HG02763 (cell line): ENCODE data around the gene KRTAP3-2.

ENCODE experiments used
- ATAC-seq: cut with Tn5 transposase; IDR thresholded peaks from one replicate; pipeline ENCODE4 v1.9.1; 2021; ENCODE audit warnings: mild to moderate bottlenecking, moderate library complexity; ENCODE audit not compliant: unreplicated experiment

KRTAP3-2 gene

GRCh38 chr17:40974366-40974765 lies 25.3 kb downstream of the KRTAP3-2 start:
- no peak for ATAC-seq

GRCh38 chr17:40967582-40967981 lies 32.1 kb downstream of the KRTAP3-2 start:
- no peak for ATAC-seq

- ATAC-seq, result no peak
Measured at GRCh38 chr17:40966848-40967247, 32.9 kb downstream of the KRTAP3-2 start, which contains the start of gene KRT39. Gene KRT39, minus strand, starts transcription at chr17:40966948. Its CDS starts 92 bp downstream, at chr17:40966856.

GRCh38 chr17:40963838-40964237 lies 35.9 kb downstream of the KRTAP3-2 start:
- ATAC-seq, result no peak

GRCh38 chr17:40962059-40962561 lies 37.6 kb downstream of the KRTAP3-2 start:
- no peak for ATAC-seq

- ATAC-seq, result no peak
Measured at GRCh38 chr17:40961591-40961990, 38.1 kb downstream of the KRTAP3-2 start.

- ATAC-seq, result no peak
Measured at GRCh38 chr17:40960144-40960543, 39.6 kb downstream of the KRTAP3-2 start.

- ATAC-seq, result no peak
Measured at GRCh38 chr17:40958086-40958953, 41.4 kb downstream of the KRTAP3-2 start.

- no peak for ATAC-seq
Measured at GRCh38 chr17:40956401-40957254, 43.1 kb downstream of the KRTAP3-2 start.

- no peak for ATAC-seq
Measured at GRCh38 chr17:40953881-40954280, 45.8 kb downstream of the KRTAP3-2 start.

GRCh38 chr17:40952661-40953060 lies 47.0 kb downstream of the KRTAP3-2 start:
- ATAC-seq, result no peak

- no peak for ATAC-seq
Measured at GRCh38 chr17:40952154-40952553, 47.6 kb downstream of the KRTAP3-2 start.

GRCh38 chr17:40951011-40951622 lies 48.6 kb downstream of the KRTAP3-2 start:
- ATAC-seq, result no peak

- ATAC-seq, result no peak
Measured at GRCh38 chr17:40950176-40950575, 49.5 kb downstream of the KRTAP3-2 start.

- ATAC-seq, result no peak
Measured at GRCh38 chr17:40949418-40949817, 50.3 kb downstream of the KRTAP3-2 start.
